Measurements from ENCODE around the gene WWOX.

WWOX gene

DNA sequence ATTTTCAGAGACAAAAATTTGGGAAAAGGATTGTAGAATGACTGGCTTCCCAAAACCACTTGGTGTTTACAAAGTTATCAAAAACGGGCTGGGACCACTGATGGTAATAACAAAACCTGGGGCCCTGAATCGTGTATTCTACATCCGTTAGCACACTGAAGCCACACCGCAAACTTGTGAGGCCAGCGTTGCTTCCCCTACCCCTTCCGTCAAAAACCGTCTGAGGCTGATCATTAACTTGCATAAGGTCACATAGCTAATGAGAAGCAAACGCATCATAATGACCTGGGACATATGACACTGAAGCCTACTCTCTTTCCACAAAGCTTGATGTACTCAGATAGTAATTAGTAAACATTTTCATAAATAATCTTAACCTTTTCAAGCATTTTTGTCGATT, 796.8 kb downstream of the WWOX start:
- DNase-seq (ENCODE audit: low read depth, low spot score) = no peak

DNA sequence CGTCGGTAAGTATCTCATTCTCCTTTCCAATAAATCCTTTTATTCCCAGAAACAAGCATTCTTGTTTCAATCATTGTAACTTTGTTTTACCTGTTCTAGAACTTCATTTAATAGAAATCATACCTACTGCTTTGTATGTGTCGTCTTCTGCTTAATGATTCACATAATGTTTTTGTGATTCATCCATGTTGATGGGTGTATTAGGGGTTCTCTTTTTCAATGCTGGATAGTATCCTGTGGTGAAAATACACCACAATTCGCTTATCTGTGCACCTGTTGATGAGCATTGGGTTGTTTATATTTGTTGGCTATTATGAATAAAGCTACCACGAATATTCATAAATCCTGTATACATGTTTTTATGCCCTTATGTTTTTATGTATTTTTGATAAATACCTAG, 797.8 kb downstream of the WWOX start:
- DNase-seq (ENCODE audit: low read depth, low spot score) = no peak

DNA sequence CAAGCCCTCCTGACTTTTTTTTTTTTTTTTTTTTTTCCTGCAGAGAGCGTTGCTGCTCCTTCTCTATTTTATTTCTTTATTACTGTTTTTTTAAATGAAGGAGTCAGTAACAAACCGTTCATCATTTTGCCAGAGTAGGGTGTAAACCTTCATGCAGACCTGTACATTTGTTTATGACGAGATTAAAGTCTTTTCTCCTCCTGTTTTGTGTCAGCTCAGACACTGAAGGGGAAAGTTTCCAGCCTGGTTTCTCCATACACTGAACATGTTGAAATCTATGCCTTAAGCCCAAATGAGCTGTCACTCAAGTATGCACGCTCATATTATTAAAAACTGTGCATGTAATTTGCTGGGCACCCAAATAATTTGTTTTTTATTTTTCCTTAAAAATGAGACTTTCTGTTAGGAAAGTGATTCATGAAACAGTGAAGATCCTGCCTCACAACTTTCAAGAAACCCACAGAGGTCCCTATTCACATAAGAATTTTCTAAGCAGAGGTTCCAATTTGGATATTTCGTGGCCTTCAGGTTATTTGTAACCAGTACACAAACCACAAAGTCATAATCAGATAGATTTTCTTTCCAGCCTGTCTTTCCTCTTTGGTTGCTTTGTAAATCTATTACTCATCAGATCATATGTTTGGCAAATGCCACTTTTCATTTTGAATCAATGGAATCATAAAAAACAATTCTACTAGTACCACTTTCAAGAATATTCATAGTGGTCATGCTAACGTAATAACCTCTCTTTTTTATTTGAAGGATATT, 800.8 kb downstream of the WWOX start:
- no peak for DNase-seq (ENCODE audit: low read depth, low spot score)

DNA sequence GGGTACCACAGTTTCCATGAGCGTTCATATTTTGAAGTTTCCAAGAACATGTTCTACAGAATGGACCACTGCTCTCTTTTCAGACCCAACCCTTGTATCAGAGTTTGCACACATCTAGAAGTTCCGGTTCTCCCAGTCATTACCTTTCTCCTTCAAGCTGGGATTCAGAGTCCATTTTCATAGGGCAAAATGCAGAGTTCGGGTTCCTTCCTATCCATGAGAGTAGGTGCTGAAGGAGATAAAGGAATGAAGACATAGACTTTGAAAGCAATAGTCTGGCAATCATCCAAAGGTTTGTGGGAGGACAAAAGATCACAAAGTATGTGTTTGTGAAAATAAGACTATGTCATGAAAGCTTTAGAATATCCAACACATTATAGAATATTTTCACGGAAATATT, 801.5 kb downstream of the WWOX start:
- no peak for DNase-seq (ENCODE audit: low read depth, low spot score)

DNA sequence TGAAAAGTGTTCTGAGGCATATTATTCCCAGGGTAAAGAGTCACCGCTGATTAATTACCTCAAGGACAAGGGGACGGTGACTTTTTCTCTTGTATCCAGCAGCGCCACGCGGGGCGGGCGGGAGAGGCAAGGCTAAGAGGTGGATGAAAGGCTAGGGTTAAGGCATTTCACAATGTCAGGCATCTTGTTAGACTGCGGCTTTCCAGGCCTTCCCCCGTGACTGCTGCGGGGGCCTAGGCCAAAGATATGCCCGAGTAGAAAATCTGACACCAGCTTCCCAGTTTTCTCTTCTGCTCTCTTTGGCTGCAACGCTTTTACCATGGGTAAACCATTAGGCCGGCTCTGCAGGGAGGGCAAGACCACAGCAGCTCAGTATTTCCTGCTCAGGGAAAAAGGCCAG, 802.9 kb downstream of the WWOX start:
- DNase-seq (ENCODE audit: low read depth, low spot score) = no peak

DNA sequence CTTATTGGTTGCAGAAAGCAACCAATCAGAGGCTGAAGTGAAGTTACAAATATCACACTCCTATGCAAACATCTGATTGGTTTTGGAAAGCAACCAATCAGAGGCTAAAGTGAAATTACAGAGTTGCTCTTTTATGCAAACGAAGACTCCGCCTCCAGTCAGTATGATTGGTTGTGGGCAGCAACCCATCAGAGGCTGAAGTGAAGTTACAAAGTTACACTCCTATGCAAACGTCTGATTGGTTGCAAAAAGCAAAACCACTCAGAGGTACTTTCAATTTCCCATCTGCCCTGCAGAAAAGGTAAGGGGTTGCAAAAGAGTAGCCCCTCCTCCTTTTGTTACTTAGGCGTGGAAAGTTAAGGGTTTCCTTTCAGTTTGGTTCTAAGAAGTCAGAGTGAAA, 803.8 kb downstream of the WWOX start:
- DNase-seq (ENCODE audit: low read depth, low spot score) = no peak

DNA sequence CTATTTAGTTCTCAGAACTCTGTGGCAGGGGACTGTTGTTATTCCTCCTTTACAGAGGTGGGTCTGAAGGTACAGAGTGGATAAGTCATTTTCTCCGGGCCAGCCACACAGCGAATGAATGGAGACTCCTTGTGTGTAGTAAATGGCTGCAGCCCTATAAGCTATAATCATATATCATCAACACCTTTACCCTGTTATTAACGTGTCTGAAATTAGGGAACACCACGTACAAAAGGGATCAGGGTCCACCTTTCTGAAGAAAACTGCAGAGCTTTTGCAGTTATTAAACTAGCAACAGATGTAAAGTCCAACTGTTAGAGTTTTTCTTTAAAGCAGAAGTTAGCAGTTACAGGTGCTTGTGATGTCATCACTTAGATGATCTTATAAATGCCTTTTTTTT, 804.4 kb downstream of the WWOX start:
- DNase-seq (ENCODE audit: low read depth, low spot score) = no peak

DNA sequence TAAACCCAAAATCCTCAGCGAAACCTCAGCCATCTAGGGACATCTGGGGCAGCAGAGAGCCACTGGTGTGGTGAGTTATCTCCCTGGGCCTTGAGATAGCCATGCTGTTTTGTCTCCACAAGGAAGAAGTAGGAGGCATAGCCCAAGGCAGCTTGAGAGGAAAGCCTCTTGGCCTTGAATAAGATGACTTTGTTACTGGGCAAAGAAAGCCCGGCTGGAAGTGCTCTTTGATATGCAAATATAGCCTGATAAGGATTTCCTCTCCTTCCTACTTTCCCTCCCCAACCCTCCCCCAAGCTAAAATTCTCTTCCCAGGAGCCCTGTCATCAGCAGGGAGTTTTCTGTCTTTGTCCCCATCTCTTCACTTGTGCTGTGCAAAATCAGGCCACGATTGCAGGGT, 806.7 kb downstream of the WWOX start:
- no peak for DNase-seq (ENCODE audit: low read depth, low spot score)

DNA sequence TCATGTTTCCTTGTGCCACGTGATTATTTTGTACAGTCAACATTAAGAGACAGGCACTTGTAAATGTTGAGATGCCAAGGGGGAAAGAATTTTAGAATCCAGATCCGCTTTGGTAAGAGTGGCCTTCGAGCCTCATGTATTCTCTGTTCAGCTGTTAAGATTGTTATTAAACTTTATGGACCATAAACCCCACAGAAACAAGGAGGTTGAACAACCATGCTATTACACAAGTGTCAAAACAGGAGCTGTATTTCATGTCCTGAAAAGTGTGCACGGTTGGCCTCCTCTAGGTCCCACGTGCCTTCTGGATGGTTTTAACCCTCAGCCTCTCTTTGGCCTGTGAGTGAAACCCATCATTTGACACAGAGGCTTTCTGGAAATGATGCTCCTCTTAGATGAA, 809.8 kb downstream of the WWOX start:
- DNase-seq (ENCODE audit: low read depth, low spot score) = no peak

DNA sequence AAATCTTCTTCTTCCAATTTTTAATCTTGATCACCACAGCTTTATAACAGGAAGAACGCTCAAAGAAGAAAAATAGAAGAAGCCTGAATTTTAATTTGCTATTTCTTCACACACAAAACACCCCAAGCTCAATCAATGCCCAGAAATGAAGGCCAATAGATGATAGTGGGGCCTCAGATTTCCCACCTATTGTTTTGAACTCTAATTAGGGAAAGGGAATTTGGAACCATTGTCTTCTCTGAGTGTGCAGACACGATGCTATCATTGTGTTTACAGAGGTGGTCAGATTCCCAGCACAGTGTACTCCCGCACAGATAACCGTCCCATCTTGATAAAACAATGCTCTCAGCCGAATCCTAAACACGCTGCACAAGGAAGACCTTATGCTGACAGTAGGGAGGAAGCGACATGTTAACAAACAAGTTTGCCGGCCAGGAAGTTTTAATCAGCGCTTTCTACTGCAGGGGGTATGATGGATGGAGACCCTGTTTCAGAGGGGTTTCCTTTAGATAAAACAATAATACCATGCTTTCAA, 816.4 kb downstream of the WWOX start:
- DNase-seq (ENCODE audit: low read depth, low spot score) = no peak

DNA sequence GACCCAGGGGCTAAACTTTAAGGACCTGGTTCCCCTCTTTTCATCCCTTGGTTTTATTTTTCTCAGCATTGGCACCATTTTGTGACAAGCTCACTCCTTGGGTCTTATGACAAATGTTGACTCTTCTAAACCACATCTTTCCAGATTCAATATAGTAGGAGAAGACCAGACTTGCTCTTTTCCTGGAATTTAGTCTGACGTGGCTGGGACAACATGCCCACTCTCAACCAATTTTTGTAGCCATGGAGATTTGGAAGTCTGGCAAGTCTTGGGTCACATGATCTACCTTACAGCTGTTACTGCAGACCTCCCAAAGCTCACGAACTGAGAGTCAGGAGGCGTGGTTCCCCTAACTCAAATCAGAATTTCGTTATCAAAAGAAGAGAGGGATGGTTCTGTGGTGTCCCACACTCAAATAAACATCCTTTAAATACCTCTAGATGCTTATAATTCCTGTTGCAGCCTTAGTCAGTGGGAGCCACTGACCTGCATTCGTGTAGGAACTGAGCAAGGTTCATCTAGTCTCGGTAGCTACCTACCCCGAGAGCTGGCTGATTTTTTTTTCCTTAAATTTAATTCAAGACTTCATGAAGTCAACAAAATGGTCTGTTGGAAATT, 817.6 kb downstream of the WWOX start:
- no peak for DNase-seq (ENCODE audit: low read depth, low spot score)

DNA sequence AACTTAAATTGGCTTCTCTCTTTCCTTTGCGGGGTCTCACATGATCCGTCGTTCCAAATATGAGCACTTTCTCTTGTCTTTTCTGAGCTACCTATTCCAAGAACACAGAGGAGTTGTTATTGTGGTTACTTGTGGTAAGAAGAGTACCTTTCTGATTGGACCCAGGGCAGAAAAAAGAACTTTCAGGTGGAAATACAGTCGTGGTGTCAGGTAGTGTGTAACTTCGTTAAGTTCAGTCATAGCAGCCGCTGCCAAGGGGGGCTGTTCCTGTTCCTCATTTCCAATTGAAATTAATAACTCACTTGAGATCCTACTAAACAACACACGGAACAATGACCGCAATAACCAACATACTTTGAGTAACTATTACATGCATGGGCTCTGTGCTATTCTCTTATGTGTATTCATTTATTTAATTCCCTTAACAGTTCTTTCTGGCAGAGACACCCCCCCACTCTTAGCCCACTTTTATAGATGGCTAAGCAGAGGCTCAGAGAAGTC, 819.4 kb downstream of the WWOX start:
- DNase-seq (ENCODE audit: low read depth, low spot score) = no peak

DNA sequence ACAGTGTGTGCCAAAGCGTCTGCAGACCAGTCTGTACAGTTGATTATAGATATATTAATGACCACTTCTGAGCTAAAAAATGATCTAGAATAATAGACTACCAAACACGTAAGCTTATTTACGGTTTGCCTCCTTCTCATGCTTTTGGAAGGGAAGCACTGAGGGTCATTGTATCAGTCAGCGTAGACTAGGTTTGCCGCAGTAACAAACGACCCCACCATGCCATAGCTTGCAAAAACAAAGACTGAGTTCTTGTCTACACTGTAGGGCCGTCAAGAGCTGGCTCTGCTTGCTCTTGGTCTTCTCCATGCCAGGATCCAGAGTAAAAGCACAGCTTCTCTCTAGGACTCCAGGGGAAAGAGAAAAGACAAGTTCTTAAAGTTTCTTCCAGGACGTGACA, 820.4 kb downstream of the WWOX start:
- no peak for DNase-seq (ENCODE audit: low read depth, low spot score)

DNA sequence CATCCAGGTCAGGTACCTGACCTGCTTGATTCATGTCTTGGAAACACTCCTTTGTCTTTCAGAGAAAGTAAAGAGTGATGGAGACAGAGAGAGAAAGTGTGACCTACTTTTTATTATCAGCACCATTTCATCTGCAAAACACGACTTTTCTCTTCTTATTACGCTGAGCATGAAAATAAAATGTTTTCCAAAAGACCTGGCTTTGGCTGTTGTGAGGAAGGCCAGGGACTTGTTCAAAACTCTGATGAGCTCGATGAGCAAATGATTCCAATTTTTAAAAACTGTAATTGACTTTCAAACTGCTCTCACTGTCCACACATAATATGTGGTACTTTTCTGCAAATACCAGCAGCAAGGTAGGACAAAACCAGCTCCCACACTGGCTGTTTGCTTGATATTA, 821.2 kb downstream of the WWOX start:
- no peak for DNase-seq (ENCODE audit: low read depth, low spot score)

DNA sequence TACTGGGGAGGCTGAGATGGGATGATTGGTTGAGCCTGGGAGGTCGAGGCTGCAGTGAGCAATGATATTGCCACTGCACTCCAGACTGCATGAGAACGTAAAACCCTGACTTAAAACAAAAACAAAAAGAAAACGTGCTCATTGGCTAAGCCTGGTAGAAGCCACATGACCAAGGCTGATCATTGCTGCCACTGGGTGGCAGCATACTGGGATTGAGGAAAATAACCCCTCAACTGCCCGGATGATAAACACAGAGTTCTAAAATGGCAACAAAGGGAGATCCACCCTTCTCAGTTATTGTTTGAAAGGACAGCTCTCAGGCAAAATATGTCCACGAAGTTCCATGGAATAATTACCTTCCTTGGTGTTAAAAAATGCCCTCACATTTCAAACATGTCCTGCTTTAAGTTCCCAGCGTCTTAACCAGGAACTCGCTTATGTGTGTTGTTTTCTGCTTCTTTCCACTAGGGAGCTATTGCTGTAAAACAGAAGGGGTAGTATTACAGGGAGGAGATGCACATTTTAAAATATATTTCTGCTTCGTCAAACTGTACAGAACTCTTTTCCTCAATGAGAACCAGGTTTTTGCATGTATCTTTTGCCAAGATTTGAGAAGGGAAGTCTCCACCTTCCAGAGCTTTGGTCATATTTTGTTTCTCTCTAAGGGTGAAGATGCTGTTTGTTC, 825.8 kb downstream of the WWOX start:
- DNase-seq (ENCODE audit: low read depth, low spot score) = peak; percentile 11

DNA sequence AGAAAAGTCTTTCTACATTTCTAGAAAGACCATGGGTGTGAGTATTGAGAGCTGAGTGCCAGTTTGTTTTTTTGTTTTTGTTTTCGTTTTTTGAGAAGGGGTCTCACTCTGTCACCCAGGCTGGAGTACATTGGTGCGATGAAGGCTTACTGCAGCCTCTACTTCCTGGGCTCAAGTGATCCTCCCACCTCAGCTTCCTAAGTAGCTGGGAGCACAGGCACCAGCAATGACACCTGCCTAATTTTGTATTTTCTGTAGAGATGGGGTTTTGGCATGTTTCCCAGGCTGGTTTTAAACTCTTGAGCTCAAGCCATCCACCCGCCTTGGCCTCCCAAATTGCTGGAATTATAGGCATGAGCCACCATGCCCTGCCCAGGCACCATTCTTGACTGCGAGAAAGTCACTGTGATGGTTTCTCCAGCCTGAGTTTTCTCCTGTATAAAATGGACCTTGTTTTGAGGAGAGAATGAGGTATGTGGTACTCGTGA, 827.3 kb downstream of the WWOX start:
- DNase-seq (ENCODE audit: low read depth, low spot score) = no peak

DNA sequence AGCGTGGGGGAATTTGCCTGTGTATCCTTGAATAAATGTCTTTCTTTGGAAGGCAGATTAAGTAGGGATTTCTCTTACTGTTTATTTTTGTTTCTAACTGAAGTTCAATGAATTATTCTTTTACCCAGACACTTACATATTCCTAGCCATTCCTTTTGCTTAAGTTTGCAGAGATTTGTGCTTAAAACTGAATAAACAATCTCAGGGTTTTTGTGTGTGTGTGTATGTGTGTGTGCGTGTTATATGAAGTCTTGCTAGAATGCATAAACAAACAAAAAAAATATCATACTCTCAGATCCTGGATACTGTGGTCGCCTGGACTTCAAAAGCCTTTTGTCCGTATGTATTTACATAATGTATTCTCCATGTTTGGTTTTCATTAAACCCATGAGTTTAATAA, 828.3 kb downstream of the WWOX start:
- DNase-seq (ENCODE audit: low read depth, low spot score) = no peak

DNA sequence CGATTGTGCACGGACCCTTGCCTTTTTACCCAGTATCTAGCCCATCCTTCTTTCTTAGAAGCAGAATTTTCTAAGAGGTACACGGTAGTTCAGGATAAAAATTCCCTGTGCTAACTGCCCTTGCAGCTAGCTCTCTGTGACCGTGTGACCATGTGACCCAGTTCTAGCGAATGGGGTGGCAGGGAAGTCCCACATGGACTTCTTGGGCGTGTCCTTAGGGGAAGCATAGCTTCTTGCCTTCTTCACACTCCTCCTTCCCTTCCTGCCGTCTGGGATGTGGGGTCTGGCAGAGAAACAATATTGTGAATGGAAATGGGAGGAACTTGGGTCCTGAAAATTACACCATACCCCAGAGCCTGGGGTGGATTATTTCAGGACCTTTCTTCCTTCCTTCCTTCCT, 830.4 kb downstream of the WWOX start:
- DNase-seq (ENCODE audit: low read depth, low spot score) = no peak

DNA sequence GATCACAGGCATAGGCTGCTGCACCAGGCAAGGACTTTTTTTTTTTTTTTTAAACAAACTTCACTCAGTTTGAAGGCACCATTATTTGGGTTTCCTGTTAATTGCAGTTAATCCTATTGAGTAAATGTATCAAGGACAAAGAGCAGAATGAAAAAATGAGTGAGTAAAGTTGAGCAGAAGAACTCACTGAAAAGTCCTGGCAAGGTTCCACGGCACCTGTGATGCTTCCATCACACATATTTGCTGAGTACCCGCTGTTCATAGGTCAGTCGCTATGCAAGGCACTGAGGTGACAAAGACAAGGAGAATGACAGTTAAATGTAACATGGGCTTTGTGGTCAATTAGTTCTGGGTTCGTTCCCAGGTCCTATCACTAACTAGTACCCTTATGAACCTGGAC, 831.1 kb downstream of the WWOX start:
- DNase-seq (ENCODE audit: low read depth, low spot score) = no peak

DNA sequence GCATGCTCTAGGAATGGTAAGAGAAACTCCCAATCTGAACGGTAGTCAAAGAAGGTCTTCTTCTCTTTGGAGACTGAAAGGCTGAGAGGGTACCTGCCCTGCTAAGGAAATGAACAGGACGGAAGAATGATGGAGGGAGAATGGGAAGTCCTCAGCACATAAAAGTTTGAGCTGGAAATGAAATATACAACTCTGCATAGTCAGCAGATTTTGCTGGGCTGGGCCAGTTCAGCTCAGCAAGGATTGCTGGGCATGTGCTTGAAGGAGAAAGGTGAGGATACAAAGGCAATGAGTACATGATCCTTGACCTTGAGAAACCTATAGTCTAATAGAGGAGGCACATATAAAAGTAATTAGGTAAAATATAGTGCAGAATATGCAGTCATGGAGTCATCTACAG, 831.8 kb downstream of the WWOX start:
- no peak for DNase-seq (ENCODE audit: low read depth, low spot score)

DNA sequence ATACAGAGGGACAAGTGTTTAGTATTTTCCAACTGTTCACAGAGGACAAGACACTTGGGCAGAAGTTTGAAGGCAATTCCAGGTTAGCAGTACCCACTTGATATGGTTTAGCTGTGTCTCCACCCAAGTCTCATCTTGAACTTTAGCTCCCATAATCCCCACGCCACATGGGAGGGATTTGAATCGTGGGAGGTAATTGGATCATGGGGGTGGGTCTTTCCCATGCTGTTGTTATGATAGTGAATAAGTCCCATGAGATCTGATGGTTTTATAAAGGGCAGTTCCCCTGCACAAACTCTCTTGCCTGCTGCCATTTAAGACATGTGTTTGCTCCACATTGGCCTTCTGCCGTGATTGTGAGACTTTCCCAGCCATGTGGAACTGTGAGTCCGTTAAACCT, 832.2 kb downstream of the WWOX start:
- DNase-seq (ENCODE audit: low read depth, low spot score) = no peak

DNA sequence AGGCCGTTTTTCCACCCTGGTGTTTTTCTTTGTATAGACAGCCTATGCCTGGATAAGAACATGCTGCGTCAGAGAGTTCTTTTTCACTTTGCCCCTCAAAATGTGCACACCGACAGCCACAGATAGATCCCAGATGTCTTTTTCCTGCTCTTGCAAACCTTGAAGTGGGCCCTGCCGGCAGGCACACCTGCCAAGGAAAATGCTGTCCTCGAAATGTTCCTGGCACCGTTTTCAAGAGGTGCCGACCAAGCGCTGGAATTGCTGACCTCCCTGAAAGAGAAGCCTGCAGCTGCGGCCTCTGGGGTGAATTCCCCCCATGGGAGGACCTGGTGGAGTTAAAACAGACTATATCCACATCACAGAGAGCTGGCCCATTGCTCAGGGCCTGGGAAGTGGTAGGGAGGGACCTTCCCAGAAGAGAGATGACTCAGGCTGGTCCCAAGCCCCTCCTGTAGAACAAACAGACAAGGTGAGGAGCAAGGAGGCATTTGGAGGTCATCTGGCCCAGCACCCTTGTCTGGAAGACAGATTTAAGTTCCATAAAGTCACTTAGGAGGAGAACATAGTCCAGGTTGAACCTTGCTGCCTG, 833.0 kb downstream of the WWOX start:
- DNase-seq (ENCODE audit: low read depth, low spot score) = no peak
